HG03342 (cell line): ENCODE results near the gene PLPPR3.

Experiments
- ATAC-seq: cut with Tn5 transposase; IDR thresholded peaks from one replicate; pipeline ENCODE4 v1.9.1; 2021; ENCODE audit warnings: mild to moderate bottlenecking, moderate library complexity; ENCODE audit not compliant: unreplicated experiment

Gene PLPPR3, protein sequence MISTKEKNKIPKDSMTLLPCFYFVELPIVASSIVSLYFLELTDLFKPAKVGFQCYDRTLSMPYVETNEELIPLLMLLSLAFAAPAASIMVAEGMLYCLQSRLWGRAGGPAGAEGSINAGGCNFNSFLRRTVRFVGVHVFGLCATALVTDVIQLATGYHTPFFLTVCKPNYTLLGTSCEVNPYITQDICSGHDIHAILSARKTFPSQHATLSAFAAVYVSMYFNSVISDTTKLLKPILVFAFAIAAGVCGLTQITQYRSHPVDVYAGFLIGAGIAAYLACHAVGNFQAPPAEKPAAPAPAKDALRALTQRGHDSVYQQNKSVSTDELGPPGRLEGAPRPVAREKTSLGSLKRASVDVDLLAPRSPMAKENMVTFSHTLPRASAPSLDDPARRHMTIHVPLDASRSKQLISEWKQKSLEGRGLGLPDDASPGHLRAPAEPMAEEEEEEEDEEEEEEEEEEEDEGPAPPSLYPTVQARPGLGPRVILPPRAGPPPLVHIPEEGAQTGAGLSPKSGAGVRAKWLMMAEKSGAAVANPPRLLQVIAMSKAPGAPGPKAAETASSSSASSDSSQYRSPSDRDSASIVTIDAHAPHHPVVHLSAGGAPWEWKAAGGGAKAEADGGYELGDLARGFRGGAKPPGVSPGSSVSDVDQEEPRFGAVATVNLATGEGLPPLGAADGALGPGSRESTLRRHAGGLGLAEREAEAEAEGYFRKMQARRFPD

DNA sequence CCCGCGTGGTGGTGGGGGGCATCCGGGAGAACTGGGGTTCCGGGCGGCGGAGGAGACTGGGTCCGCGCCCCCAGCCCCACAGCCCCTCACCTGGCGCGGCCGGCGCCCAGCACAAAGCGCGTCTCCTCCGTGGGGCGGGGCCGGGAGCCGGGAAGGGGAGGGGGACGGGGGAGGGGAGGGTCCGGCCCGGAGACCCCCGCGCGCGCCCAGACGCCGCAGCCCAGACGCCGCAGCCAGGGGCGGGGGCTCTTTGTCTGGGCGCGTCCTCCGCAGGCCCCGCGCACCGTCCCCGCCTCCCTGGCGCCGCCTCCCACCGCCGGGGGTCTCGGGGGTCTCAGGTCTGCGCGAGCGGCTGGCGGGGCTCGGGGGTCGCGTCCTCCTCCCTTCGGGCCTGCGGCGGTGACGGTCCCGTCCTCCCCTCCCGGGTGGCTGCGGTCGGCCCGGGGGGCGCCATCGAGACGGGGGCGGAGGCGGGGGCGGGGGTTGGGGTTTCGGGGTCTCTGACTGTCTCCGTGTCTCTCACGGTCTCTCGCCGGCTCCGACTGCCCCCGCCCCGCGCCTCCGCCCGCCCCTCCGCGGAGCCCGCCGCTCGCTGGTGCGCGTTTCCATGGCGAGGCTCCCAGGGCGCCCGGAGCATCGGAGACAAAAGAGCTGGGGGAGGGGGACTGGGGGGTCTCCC is at the start of gene PLPPR3:
TSS of gene PLPPR3 (minus strand) at position 131 of the 679 bp plus-strand sequence. CDS start 396 bp downstream, outside the sequence.
- ATAC-seq: no peak

DNA sequence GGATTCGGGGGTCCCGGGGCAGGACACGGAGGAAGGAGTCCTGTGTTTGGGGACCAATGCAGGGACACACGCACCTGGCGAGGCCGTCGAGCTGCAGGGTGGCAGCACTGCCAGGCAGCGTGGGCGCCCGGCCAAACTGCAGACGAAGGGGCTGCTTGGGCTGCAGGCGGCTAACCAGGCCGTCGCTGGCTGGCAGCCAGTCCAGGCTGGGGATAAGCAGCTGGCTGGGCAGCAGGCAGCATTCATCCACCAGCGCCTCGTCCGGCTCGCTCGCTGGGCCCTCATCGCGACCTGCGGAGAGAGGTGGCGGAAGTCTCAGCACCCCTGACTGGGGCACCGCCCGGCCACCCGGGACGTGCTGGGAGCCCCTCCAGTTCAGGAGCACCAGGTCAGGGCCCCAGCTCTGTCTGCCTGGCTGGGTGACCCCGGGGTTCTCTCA is 49.2 kb upstream of the PLPPR3 start:
- ATAC-seq: no peak

DNA sequence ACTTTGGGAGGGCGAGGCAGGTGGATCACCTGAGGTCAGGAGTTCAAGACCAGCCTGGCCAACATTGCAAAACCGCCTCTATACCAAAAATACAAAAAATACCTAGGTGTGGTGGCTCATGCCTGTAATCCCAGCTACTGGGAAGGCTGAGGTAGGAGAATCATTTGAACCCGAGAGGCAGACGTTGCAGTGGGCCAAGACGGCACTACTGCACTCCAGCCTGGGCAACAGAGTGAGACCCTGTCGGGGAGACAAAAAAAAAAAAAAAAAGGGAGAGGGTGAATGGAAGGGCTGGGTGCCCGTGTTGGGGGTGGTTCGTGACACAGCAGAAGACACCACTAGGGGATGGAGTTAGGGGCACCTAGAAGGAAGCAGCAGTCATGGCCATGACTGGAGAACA is 48.6 kb upstream of the PLPPR3 start:
- ATAC-seq: no peak

DNA sequence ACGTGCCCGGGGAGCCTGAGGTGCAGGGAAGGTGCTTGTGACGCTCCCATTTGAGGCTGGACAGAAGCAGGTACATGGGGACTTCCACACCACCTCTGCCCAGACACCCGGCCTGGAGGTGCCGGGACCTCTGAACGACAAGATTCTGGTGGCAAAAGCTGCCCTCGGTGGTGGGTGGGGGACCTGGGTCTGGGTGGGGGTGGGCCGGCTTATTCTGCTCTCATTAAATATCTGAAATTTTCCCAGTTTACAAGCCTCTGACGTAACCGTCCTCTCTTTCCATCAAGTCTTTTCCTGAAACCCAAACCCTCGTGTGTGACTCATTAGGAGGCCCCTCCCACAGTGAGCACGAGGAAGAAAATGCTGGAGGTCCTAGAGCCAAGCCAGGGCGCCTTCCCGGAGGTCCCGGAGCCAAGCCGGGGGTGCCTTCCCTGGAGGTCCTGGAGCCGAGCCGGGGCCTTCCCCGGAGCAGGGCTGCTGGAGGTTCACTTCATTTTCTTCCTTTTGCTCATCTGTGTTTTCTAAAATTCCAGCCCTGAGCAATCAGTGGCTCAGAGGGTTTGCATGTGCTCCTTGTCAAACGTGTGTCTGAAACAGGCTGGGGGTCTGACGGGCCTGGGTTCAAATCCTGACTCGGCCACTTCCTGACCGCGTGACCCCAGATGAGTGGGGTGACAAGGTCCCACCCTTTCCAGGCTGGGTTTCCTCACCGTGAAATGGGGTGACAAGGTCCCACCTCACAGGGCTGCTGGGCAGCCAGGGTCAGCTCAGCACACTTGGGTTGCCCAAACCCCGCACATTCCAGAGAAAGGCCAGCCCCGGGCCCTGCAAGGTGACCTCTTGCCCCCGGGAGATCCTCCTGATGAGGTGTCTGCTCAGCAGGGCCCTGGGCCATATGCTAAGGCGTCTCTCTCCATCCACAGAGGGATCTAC is 47.8 kb upstream of the PLPPR3 start:
- no peak for ATAC-seq

DNA sequence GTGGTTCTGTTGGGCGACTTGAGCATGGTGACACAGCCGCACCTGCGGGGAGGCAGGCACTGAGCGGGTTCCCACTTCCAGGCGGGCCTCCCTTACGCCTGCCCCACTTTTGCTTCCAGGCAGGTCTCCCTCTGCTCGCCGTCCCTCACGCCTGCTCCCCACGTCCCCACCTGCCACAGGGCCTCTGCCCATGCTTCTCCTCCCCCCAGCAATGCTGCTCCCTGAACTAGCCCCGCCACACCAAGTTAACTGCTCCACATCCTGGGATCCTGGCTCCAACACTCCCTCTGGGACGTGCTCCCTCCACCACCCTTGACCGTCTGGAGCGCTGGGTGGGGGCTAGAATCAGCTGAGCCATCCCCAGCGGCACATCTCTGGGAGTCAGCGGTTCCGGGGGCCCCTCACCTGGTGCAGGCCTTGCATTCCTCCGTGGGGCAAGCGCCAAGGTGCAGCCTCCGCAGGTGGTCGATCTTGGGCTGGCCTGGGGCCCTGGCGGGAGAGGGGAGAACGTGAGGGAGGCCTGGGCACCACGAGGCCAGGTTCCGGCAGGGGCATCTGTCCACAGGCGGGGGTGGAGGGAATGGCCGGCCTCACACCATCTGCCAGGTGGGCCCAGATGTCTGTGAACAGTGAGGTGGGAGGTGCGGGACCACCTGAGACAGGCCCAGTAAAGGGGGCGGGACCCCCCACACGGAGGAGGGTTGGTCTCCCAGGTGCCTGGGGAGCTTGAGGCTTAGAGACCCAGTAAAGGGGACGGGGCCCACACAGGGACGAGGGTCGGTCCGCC is 46.9 kb upstream of the PLPPR3 start:
- ATAC-seq: no peak

DNA sequence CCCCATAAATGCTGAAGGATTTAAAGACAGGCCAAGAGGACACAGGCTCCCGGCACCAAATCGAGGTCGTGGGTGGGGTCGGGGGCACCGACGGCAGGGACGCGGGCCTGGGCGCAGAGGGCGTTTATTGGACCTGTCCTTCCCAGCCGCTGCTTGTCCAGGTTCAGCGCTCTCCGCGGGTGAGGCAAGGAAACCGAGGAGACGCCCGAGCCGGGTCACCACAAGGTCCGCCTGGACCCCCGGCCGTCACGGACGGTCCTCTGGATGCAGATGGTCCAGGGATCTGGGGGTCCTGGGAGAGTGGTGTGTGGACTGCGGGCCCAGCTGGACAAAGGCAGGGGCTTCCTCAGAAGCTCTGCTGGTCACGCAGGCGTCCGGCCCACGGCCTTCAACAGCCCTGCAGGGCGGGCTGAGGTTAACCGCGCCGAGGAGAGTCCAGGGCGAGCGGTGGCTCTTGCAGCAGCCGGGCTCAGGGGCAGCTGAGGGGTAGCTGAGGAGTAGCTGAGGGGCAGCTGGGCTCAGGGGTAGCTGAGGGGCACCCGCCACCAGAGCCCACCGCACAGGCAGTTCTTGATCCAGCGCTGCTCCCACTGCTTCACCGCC is 46.2 kb upstream of the PLPPR3 start:
- no peak for ATAC-seq

DNA sequence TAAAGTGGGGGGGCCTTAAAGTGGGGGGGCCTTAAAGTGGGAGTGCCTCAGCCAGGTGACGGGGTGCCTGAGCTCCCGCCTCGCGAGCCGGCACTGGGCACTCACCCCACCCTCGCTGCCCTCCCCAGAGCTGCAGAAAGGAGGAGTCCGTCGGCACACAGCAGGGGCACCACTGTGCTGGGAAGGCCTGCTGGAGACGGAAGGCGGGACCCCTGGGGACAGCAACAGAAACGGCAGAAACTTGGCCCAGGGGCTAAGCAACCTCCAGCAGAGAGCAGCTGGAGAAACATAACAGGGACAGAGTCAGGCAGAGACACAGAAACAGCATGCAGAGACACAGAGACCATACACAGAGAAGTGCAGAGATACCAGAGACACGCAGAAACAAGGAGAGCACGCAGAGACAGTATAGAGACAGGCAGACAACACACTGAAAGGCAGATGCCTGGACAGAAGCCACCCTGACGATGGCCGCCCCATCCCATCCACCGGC is 45.6 kb upstream of the PLPPR3 start:
- no peak for ATAC-seq

DNA sequence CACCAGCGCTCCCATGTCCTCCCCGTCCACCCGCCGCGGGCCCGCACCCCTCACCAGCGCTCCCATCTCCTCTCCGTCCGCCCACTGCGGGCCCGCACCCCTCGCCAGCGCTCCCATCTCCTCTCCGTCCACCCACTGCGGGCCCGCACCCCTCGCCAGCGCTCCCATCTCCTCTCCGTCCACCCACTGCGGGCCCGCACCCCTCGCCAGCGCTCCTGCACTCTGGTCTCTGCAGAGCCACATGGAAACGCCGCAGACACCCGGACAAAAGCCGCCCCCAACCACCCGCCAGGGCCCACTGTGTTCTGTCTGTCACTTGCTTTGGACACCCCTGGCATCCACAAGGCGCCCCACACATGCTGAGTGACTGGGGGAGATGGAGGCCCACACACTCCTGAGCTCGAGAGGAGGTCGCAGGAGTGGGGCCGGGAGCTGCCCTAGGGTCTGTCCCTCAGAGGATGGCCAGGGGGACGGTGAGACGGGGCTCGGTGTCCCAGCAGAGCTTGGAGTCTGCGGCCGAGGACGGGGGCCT is 45.1 kb upstream of the PLPPR3 start:
- ATAC-seq: no peak

DNA sequence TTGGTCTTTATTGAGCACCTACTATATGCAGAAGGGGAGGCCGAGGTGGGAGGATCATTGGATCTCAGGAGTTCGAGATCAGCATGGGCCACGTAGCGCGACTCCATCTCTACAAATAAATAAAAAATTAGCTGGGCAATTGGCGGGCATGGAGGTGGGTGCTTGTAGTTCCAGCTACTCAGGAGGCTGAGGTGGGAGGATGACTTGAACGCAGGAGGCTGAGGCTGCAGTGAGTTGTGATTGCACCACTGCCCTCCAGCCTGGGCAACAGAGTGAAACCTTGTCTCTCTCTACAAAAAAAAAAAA is 41.5 kb upstream of the PLPPR3 start:
- no peak for ATAC-seq

DNA sequence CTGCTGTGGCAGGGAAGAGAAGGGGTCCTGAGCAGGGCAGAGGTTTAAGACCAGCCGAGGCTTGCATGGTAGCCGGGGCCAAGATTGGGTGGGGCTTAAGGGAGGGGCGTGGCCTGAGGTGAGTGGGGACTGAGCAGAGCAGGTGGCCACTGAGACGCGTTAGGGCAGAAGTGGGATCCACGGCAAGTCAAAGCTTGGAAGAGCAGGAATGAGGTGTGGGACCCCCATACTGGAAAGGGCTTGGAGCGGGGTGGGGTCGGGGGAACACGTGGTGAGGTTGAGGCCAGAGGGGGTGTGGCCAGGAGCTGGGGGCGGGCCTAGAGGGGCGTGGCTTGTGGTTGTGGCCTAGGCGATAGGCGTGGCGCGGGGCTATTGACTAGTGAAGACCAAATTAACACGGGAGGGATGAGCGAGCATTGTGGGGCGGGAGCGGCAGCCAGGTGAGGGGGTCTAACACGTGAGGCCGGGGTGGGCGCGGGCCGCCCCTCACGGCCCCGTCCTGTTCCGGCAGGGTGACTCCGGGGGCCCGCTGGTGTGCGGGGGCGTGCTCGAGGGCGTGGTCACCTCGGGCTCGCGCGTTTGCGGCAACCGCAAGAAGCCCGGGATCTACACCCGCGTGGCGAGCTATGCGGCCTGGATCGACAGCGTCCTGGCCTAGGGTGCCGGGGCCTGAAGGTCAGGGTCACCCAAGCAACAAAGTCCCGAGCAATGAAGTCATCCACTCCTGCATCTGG is 41.0 kb upstream of the PLPPR3 start:
- no peak for ATAC-seq

DNA sequence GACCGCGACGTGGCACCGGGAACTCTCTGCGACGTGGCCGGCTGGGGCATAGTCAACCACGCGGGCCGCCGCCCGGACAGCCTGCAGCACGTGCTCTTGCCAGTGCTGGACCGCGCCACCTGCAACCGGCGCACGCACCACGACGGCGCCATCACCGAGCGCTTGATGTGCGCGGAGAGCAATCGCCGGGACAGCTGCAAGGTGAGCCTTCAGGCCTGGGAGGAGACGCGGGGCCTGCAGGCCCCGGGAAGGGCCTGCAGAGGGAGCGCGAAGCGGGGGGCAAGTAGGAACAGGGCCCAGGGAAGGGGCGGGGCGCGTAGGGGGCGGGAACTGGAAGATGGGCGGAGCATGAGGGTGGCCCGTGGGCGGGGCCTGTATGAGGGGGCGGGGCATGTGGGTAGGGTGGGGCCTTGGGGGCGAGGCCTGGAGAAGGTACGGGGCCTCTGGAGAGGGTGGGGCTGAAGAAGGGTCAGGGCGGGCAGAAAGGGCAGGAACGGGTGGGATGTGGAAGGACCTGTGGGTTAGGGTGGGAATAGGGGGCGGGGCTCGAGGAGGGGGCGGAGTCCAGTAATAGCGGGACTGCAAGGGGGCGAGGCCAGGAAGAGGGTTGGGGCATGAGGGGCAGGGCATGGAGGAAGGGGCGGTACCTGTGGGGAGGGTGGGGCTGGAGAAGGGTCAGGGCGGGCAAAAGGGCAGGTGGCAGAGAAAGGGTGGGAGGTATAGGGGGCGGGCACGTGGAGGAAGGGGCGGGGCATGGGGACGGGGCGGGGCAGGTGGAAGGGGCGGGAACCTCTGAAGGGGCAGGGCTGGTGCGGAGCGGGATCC is 40.2 kb upstream of the PLPPR3 start:
- ATAC-seq: no peak

DNA sequence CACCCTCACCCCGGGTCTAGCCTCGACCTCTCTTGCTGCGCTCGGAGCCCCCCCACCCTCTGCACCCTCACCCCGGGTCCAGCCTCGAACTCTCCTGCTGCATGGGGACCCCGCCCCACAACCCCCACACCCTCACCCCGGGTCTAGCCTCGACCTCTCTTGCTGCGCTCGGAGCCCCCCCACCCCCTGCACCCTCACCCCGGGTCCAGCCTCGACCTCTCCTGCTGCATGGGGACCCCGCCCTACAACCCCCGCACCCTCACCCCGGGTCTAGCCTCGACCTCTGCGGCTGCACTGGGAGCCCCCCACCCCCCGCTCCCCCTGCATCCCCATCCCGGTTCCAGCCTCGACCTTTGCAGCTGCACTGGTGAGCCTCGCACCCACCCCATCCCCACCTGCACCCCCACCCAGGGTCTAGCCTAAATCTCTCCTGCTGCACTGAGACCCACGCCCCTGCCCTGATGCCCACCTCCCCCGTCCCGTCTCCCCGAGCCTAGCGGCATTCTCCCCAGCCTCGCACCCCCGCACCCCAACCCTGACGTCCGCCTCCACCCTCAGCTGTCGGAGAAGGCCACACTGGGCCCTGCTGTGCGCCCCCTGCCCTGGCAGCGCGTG is 39.5 kb upstream of the PLPPR3 start:
- no peak for ATAC-seq

DNA sequence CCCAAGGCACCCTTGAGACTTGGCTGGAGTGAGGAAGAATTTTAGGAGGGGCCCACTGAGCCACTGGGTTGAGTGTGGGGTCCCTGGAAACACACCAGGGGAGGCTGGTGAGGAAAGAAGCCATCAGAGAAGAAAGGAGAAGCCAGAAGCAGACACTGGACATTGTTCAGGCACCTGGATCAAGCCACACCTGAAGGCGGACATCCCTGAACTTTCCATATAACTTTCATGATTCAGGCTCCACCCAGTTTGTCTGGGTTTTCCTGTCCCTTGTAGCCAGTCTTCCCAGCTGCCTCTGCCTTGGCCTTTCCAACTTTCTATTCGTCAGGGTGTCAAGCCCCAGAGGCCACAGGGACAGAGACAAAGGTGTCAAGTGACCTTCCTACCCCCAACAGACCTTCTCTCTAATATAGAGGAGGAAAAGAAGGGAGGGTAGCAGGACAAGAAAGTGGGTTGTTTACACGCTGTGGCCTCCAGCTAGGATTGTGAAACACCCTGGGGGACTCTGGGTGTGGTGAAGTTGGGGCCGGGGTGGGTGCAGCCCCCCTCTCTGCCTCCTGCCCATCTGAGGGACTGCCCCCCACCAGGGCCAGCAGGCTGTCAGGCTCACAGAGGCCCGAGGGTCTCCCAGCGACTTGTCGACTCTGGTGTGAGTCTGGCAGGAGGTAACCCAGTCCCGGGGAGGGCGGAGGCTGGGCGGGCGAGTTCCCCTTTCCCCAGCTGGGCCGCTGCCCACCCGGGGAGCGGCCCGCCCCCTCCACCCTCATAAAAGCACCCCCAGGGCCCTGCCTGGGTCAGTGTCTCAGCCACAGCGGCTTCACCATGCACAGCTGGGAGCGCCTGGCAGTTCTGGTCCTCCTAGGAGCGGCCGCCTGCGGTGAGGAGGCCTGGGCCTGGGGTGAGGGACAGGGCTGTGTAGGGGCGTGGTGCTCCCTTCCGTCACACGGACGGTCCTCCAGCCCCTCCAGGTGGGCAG is 37.4 kb upstream of the PLPPR3 start, which contains the start of gene CFD:
TSS of gene CFD (plus strand) at position 797 of the 976 bp plus-strand sequence. CDS start at position 823, 26 bp downstream.
- no peak for ATAC-seq

DNA sequence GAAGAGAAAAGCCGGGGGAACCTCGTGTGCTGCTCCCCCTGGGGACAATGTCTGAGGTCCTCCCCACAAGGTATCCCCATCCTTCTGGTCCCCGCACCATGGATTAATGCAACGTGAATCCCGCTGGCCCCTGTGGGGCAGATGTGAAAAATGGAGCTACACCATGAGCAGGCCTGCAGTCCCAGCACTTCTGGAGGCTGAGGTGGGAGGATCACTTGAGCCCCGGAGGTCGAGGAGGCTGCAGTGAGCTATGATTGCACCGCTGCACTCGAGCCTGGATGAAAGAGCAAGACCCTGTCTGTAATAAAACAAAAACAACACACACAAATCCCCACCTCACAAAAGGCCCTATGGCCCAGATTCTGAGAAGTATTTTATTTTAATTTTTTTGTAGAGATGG is 36.5 kb upstream of the PLPPR3 start:
- ATAC-seq: no peak

DNA sequence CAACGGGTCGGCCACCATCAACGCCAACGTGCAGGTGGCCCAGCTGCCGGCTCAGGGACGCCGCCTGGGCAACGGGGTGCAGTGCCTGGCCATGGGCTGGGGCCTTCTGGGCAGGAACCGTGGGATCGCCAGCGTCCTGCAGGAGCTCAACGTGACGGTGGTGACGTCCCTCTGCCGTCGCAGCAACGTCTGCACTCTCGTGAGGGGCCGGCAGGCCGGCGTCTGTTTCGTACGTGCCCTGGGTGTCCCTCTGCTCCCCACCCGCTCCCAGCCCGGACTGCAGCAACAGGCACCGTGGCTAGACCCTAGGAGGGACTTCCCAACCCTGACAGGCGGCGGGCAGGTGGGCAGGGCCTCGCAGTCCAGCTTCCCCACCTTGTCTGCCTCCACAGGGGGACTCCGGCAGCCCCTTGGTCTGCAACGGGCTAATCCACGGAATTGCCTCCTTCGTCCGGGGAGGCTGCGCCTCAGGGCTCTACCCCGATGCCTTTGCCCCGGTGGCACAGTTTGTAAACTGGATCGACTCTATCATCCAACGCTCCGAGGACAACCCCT is 33.9 kb upstream of the PLPPR3 start:
- no peak for ATAC-seq

DNA sequence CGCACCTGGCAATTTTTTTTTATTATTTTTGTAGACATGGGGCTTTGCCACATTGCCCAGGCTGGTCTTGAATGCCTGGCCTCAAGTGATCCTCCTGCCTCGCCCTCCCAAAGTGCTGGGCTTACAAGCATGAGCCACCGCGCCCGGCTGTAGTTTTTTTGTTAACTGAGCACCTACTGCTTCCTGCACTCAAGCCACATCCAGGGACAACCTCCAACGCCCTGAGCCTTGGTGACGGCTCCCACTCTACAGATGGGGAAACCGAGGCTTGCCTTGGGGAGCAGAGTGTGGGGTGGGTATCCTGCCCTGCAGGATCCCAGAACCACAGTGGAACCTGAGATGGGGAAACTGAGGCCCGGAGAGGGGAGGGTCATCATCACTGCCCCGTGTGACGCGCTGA is 33.4 kb upstream of the PLPPR3 start:
- no peak for ATAC-seq
